ELR (cell line): ENCODE measurements around the gene DPH1.

Source experiments
- DNase-seq: peaks from one replicate; pipeline ENCODE4 v3.0.0-alpha.2; 2015; ENCODE audit warnings: low read depth

DPH1 gene

GRCh38 chr17:2027528-2028233 is 2.3 kb upstream of the DPH1 start:
- DNase-seq = no peak

GRCh38 chr17:2028234-2028614 is 1.7 kb upstream of the DPH1 start:
- DNase-seq = no peak

GRCh38 chr17:2028737-2029136 is 1.2 kb upstream of the DPH1 start:
- no peak for DNase-seq

GRCh38 chr17:2030779-2031163 is 818 bp downstream of the DPH1 start:
- no peak for DNase-seq

GRCh38 chr17:2033153-2033552 is 3.2 kb downstream of the DPH1 start:
- no peak for DNase-seq

GRCh38 chr17:2034157-2034556 is 4.2 kb downstream of the DPH1 start:
- peak; percentile 51 for DNase-seq

- DNase-seq = peak; percentile 76
Measured at GRCh38 chr17:2034806-2035540, 5.0 kb downstream of the DPH1 start.

GRCh38 chr17:2035541-2036488 is 5.9 kb downstream of the DPH1 start:
- DNase-seq = no peak

- DNase-seq = no peak
Measured at GRCh38 chr17:2037155-2037554, 7.2 kb downstream of the DPH1 start.

GRCh38 chr17:2040219-2040827 is 10.4 kb downstream of the DPH1 start:
- no peak for DNase-seq

- DNase-seq = no peak
Measured at GRCh38 chr17:2040942-2041560, 11.1 kb downstream of the DPH1 start.

GRCh38 chr17:2041561-2042389 is 11.8 kb downstream of the DPH1 start, which contains the start of gene OVCA2:
Gene OVCA2 (plus strand): TSS chr17:2042022. CDS start chr17:2042048, 26 bp downstream.
- peak; percentile 98 for DNase-seq

GRCh38 chr17:2042390-2042847 is 12.5 kb downstream of the DPH1 start:
- DNase-seq = no peak

GRCh38 chr17:2042933-2043332 is 13.0 kb downstream of the DPH1 start:
- no peak for DNase-seq

- peak; percentile 88 for DNase-seq
Measured at GRCh38 chr17:2043785-2044184, 13.8 kb downstream of the DPH1 start.

- no peak for DNase-seq
Measured at GRCh38 chr17:2044263-2044894, 14.4 kb downstream of the DPH1 start.

GRCh38 chr17:2047590-2047989 is 17.6 kb downstream of the DPH1 start:
- no peak for DNase-seq

GRCh38 chr17:2048805-2049204 is 18.9 kb downstream of the DPH1 start:
- DNase-seq = no peak

GRCh38 chr17:2049333-2050299 is 19.7 kb downstream of the DPH1 start:
- peak; percentile 83 for DNase-seq
